Activated CD4-positive, alpha-beta T cell treated with anti-CD3 and anti-CD28 coated beads, Interleukin-2, Interleukin-6, amounts not matched to agents 100 ng/mL and 50 ng/mL, durations not matched to agents 16 hours and 8 hours (primary cell): ENCODE measurements around the gene ASS1.

ENCODE experiments used
- DNase-seq: peaks from one replicate; pipeline ENCODE4 v3.0.0-alpha.2; 2020

The ASS1 gene

GRCh38 chr9:130458027-130458803 is 13.5 kb downstream of the ASS1 start:
- no peak for DNase-seq

DNA sequence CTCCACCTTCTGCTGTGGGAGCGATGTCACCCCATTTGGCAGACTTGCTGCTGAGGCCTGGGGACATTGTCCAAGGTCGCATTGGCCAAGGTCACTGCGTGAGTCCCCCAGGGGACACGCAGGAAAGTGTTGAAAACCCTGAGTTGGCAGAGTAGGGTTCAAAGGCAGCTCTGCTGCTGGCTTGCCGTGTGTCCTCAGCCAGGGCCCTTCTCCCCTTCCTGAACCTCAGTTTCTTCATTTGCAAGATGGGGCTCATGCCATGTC is 14.0 kb downstream of the ASS1 start:
- DNase-seq: no peak

DNA sequence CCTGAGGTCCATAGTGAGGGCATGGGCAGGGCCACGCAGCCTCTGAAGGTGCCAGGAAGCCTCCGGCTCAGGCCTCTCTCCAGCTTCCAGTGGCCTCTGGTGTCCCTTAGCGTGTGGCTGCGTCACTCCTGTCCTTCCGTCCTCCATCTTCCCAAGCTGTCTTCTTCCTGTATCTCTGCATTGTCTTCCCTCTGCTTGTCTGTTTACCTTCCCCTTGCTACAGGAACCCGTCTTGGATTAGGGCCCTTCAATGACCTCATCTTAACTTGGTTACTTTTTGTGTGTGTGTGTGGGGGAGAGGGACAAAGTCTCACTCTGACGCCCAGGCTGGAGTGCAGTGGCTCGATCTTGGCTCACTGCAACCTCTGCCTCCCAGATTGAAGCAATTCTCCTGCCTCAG is 14.4 kb downstream of the ASS1 start:
- DNase-seq: no peak

DNA sequence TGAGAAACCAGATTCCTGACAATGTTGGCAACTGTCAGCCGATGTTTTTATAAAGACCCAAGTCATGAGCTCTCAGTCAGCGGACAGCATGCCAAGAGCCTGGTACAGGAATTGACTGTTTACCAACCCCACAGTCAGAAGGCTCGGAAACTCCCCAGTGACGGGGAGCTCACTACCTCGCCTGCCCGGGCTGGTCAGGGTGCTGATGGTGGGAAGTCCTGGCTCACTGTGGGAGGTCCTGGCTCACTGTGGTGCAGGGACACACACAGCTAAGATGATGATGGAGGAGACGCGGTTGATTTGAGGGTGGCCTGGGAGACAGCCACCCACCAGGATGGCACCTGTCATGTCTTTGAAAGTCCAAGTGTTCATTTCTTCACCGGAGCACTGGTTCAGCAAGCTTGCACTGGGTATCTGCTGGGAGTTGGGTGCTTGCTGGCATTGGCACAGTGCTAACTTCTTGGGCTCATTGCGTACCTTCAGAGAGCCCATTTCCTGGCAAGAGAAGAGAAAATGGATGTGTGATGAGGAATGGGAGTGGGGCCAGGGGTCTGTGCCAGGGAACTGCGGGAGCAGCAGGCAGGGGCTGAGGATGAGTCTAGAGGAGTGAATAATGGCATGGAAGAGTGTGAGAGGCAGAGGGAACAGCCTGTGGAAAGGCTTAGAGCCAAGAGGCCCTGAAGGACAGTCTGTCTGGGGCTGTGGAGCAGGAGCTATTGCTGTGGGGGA is 15.3 kb downstream of the ASS1 start:
- DNase-seq: no peak

DNA sequence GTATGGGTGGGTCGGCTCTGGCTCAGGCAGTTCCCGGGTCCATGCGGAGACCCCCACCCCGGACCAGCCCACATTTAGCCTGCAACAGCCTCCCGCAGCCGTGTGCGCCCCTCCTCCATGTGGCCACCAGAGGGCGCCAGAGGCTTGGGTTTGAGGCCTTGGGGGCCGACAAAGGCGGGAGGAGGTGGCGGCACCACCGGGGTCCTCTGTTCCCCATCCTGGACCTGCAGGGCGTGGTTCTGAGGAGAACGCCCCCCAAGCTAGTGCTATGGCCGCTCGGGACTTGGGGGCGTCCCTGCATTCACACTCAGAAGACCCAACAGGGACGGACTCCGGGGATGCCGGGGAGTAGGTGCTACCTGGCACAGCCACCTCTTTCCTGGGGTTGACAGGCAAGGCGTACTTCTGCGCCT is 16.5 kb downstream of the ASS1 start:
- peak; percentile 80 for DNase-seq

GRCh38 chr9:130461731-130462130 is 17.0 kb downstream of the ASS1 start:
- DNase-seq: no peak

GRCh38 chr9:130462685-130463540 is 18.2 kb downstream of the ASS1 start:
- no peak for DNase-seq

DNA sequence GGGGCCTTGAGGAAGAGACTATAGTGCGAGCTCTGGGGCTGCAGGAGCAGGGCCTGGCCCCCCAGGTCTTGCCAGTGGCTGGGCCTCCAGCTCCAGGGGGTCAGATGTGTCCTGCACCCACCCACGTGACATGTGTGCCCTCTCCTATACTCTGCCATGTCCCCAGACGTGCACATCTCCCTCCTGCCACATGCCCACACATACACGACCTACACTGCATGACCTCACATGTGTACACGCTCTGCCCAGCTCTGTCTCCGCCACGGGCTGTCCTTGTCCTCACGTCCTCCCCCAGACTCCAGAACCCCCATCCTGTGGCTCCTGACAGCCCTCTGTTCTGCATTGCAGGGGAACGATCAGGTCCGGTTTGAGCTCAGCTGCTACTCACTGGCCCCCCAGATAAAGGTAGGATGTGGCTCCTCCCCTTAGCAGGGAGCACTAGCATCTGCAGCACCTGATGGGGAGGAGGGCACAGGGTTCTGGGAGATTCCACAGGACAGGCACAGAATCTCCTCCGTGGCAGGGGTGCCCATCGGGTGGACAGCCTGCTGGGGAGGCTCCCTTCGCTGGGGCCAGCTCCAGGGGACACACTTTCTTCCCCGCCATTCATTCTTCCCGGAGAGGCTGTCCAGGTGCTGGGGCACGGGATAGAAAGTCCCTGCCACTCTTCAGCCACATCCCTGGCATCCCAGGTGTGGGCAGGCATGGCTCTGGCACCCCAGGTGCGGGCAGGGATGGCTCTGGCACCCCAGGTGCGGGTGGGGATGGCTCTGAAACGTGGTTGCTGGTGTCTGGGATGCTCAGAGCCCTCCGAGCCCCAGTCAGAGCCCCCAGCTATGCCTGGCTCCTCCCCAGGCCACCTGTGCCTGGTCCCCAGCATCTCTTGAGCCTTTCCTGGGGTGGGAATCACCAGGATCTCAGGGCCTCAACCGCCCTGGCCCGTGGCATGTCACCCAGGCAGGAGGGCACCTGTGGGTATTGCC is 19.3 kb downstream of the ASS1 start:
- no peak for DNase-seq

DNA sequence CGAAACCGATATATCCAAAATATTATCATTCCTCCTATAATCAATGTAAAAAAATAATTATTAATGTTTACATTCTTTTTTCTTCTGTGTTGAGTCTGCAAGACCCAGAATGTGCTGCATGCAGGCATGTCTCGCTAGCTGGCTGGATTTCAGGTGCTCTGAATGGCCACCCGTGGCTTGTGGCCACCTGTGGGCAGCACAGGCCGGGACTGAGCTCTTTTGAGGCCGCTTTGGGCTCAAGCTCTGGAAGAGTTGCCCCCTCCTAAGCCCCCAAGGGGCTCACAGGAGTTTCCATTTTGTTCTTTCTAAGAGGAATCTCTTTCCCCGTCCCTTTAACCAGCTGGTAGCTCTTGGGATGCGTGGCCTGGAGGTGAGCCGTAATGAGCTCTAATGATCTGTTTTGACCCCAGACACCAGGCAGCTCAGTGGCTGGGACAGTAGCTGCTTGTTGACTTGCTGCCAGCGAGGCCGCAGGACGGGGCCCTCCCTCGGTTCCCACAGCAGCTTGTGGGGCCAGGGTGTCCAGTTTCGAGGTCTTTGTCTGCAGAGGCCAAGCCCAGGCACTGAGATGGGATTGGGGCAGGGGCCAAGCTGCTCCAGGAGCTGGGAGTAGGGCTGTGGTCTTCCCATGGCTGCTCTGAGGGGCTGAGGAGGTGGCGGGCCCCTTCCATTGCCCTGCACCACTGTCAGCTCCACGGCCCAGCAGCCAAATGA is 20.8 kb downstream of the ASS1 start:
- no peak for DNase-seq

- DNase-seq: no peak
Measured at GRCh38 chr9:130466537-130467217, 21.9 kb downstream of the ASS1 start.

- no peak for DNase-seq
Measured at GRCh38 chr9:130467316-130467715, 22.6 kb downstream of the ASS1 start.

- DNase-seq: no peak
Measured at GRCh38 chr9:130468566-130468965, 23.8 kb downstream of the ASS1 start.

DNA sequence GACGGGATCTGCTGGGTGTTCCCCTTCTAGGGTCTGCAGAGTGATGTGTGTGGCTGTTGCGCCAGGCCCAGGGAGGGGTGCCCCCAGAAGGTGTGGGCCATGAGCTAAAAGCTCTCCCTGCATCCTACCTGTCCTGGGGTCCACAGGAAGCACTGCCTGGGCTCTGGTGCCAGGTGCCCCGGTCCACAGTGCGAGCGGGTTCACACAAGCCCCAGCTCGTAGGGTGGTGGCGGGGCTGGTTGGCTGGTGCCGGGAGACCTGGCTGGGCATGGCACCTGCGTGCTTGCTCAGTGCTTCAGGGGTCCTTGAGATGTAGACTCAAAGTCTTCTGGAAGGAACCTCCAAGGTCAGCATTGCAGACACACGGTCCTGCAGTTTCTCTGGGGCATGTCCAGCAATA is 25.5 kb downstream of the ASS1 start:
- no peak for DNase-seq

DNA sequence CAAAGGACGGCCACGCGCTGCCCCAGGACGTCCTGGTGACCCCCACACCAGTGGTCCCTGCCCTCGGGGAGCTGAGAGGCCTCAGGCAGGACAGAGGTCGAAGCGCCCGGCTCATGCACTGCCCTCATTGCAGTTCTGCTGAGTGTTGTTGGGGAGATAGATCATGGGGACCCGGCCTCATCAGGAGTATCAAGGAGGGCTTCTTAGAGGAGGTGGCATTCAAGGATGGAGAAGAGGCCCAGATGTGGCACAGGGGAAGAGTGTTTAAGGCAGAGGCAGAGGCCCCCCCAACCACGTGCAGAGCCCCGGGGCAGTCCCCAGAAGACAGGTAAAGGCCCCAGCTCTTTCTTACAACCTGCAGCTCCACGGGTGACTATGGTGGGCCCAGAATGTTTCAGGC is 26.2 kb downstream of the ASS1 start:
- no peak for DNase-seq

DNA sequence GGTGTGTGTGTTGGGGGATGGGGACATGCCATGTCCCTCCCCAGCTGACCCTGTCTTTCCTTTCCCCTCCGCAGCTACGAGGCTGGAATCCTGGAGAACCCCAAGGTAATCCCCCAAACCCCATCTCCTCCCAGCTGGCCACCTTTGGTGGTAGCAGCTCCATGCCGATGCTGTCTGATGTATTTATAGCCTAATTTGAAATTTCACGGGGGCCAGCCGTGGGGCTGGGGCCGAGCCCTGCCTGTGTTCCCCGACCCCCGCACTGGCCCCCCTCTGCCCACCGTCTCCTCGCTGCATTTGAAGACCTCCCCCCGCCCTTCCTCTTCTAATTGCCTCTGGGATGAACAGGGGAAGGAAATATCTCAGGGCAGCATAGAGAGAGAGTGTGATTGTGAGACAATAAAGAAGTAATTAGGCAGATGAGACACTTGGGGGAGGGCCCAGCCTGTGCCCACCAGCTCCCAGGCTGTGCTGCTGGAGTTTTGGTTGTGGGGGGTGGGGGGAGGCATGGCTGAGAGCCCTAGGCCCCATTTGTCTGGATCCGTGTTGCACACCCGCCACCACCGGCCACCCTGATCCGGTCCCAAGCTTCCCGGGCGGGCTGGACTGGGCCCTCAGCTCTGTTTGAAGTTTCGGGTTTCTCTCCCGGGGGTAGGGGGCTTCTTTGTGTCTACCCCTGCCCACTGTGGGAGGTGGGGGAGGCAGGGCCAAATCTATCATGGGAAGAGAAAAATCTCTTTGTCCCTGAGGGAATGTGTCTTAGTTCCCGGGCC is 26.8 kb downstream of the ASS1 start:
- DNase-seq: no peak

DNA sequence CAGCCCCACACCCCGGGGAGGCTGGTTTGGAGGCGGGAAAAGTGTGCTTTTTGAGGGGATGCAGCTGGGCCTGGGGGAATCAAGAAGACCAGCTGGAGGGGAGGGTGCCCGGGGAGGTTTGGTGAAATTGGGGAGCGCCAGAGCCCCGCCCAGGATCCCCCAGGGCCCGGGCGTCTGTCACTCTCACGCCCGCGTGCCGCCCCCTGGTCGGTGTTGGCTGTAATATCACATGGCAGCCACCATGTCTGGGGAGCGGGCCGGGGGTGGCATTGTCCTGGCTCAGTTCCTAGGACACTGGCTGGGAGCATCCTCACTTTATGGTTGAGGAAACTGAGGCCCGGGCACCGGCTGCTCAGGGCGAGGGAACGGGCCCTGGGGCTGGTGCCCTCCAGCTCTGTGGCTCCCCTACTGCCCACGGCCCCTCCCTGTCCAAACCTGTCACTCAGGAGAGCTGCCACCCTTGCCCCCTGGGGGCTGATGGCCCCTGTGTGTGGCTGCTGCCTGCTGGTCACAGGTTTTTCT is 27.5 kb downstream of the ASS1 start:
- no peak for DNase-seq

DNA sequence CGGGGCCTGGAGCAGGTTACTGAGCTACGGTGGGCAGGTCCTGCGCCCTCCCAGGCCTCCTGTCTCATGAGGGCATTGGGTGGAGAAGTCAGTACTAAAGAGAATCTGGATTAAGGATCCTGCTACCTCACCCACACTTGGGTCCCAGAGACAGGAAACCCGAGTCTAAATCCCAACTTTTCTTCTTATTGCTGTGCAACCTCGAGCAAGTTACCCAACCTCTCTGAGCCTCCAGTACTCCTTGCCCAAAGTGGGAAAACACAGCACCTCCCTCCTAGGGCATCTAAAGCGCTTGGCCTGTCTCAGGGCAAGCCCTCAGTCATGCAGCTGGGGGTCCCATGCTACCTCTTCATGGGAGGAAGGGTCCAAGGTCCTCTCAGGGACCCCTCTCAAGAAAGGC is 28.2 kb downstream of the ASS1 start:
- no peak for DNase-seq

GRCh38 chr9:130473566-130473965 is 28.8 kb downstream of the ASS1 start:
- DNase-seq: no peak

GRCh38 chr9:130474106-130474505 is 29.3 kb downstream of the ASS1 start:
- no peak for DNase-seq

GRCh38 chr9:130476151-130476730 is 31.5 kb downstream of the ASS1 start:
- no peak for DNase-seq
